ENCODE results near the gene IFT43.
"Not testable (repeated sequence)": the region's sequence is repeated elsewhere in the genome, so short reads cannot be mapped to it uniquely, and the experiment has no call there.

The IFT43 gene

DNA sequence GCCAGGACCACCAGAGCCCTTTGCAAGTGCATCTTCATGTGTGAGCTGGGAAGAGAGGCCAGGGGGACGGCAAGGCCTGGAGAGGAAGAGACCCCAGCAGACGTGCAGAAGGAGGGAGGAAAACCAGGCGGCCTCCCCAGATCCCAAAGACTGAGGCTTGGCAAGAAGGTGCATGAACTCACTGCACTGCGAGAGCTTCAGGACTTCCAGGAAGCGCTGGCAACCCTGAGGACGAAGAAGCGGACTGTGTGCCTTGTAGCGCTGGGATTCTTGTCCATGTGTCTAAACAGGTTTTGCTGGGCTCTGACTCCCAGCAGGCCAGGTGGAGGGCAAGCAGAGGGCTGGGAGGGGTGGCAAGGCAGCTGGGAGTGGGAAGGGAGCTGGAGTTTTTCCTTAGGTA lies 4.7 kb upstream of the IFT43 start:
- DNase-seq (ENCODE audit: low spot score): no peak

DNA sequence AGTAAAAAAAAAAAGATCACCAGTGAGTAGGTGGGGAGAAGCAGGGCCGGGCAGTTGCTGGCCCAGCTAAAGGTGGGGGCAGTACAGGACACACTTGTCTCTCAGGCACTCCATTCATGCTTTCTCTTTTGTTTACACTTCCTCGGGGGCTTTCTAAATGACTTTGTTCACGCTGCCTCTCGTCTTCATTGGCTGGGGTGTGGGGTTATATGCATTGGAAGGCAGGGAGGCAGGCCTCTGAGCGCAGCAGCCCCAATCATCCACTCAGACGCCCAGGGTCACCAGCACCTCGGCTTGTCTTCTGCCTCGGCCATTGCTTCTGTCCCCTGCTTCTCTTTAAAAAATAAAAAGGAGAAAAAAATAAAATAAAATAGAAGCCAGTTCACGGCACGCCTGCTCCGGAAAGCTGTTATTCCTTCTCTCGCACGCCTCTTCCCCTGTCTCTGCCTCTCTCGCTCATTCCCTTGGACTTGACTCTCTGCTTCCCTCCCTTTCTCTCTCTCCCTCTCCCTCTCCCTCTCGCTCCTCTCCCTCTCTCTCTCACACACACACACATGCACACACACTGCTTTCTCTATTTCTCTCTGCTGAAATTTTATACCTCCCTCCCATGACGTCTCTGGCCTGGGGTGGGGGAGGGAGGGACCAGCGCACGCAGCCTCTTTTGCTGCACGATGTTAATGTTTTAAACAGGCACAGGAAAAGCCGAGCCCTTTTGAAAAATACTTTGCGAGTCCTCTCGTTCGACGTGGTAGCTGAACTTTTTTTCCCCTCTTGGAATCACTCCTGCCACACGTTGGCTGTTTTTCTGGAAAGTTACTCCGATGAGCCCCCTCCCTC lies 3.9 kb upstream of the IFT43 start, which contains the start of gene TGFB3:
TSS of gene TGFB3 (minus strand) at position 570 of the 840 bp plus-strand sequence. CDS start 1,102 bp downstream, outside the sequence.
- DNase-seq (ENCODE audit: low spot score): peak; percentile 42

DNA sequence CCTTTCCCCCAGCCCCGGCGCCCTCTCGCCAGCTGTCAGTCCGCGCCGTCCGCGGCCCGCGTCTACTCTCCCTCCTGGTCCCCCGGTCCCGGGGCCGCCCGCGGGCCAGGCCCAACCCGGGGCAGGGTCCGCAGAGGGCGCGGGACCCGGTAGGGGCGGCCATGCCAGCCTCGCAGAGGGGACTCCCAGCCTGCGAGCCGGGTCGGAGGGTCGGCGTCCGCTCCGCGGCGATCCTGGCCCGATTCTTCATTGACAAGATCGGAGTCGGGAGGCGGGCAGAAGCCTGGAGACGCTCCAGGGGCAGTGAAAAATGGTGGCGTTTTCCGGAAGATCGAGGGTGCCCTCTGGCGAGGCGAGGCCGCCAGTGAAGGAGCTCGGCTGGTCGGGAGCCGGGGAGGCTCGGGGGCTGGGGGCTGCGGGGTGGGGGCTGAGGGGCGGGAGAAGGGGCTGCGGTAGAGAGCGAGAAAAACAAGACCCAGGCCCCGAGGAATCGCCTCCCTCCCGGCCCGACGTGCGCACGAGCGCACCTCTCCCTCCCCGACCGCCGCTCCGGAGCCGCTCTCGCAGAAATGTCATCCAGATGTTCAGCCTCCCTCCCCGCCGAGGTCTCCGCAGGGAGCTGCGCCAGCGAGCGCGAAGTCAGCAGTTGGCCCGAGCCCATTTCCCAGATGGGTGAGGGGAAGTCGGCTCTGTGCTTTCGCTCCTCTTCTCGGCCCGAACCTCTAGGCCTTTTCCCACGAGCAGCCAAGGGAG lies 3.1 kb upstream of the IFT43 start:
- DNase-seq (ENCODE audit: low spot score): peak; percentile 72

DNA sequence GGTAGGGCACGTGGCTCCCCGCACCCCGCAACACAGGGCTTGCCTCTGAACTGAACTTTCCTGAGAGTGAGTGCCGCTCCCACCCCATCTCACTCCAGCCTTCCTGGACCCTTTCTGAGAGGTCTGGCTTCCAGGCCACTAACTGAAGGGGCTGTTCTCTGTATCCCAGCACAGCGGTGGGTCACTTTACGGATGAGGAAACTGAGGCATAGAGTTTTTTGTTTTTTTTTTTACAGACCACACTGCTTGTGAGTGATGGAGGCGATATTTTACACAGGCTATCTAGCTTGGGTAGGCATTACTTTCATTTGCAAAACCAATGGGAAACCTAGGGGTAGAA lies 2.6 kb upstream of the IFT43 start:
- no peak for DNase-seq (ENCODE audit: low spot score)

DNA sequence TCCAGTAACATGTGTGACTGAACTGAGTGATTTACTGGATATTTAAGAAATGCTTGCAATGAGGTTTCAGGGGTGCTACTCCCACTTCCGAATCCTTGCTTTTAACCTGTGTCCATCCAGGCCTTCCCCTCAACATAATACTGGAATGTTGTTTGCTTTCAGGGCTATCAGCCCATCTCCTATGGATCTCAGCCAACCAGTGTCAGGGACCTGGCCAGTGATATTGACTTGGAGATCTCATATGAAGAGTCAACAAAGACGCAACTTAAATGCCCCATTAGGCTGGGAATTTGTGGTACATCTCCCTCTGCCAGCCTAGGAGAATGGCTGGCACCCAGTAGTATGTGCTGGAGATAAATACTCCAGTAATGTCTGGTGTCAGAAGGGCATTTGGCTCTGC lies 889 bp upstream of the IFT43 start:
- no peak for DNase-seq (ENCODE audit: low spot score)

DNA sequence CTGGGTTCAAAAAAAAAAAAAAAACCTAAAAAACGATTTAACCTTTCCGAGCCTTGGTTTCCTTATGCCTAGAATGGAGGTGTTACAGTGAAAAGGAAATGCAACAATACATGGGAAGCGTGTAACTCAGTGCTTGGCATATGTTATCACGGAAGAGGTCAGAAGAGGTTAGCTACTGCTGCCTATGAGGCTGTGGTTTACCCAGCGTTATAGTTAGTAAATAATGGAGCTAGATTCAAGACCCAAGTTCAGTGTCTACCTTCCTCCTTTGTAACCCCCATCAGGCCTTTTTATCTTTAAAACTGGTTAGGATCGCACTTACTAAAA lies 839 bp downstream of the IFT43 start:
- DNase-seq (ENCODE audit: low spot score): no peak

DNA sequence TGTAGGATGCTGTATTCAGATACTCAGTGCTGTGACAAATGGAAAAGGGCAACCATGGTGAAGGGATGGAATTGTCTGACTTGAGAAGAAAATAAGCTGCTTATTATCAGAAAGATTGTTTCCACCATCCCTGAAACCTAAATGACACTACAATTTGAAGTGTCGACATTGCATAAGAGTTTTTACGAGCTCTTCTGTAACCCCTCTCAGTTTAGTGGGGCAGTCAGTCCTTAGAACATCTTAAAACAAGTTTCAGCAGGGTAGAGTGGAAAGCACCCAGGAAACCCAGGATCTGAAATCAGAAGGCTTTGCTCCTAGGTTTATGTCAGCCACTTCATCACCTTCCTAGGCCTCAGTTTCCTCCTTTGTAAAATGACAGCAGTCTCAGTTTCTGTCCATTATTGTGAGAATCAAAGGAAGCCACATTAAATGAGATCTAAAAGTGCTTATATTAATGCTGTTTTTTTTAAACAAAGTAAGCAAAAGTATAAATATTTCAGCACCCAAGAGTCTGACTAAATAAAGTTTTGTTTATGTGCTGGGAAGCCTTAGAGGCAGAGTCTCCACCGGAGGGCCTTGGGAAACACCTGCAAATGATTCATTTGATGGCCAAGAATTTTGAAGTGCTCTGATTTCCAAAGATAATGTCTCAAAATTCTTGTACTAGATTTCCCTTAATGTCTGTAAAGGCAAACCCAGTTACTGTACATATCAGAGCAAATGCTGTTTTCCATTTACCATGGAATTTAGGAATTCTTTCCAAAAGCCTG lies 1.8 kb downstream of the IFT43 start:
- no peak for DNase-seq (ENCODE audit: low spot score)

DNA sequence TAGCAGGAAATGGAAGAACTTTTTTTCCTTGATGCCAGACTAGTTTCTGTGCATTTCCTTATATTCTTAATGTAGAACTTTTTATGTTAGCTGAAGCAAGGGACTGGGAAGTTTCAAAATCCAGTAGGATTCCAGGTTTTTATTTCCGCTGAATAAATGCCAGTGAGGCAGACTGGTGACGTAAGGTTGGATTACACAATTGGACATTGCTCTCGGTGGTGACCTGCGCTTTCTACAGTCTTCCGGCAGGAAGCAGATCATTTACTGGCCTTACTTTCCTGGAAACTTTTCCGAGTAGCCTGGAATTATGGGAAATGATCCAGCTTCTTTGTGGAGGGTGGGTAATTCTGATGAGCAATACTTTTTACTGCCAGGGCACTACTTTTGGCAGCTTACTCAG lies 3.6 kb downstream of the IFT43 start:
- no peak for DNase-seq (ENCODE audit: low spot score)

DNA sequence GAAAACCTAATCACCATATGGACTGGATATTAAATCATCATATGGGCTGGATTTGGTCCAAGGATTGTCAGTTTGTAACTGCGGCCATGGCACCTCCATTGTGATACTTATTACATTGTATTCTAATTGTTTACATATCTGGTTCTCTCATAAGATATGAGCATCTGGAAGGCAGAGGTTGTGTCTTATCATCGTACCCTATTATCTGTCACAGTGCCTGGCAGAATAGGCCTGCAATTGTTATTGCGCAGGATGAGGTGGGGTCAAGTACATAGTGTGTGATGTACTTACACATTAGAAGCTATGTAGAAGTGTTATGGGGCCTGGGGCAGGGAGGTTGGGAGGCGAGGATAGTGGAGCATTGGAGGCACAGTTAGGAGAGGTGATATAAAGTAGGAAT lies 4.7 kb downstream of the IFT43 start:
- no peak for DNase-seq (ENCODE audit: low spot score)

DNA sequence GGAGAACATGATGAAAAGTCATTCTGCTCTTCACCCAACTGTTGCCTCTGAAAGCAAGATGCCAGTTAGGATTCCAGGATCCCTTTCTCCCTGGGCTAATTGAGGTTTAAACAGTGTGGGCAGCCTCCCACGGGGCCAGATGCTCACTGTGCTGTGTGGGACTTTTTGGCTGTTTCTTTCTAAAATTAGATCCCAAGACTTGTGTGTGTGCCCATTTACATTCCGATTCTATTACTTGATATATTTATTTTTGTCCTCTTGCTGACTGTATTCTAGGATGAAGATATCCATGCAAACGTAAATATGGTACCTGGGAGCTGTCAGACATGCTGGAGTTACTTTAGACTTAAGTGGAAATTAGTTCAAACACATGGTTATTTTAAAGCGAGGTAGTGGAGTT lies 6.2 kb downstream of the IFT43 start:
- no peak for DNase-seq (ENCODE audit: low spot score)

DNA sequence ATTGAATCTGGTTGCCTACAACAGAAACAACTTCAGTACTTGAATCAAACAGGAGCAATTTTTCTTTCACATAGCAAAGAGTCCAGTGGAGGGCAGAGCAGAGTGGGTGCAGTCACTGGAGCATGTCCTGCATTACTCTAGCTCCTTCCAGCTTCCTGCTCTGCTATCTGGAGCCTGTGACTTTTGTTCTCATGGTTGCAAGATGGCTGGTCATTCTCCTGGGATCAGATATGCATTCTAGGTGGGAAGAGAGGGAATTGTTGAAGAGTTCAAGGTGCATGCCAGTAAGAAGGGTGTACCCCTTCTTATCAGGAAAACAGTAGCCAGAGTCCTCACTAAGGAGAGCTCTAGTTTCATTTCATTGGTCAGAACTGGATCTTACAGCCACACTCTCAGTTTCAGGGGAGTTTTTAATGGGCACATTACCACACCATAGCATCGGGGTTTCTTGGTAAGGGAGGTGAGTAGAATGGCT lies 8.0 kb downstream of the IFT43 start:
- DNase-seq (ENCODE audit: low spot score): no peak

DNA sequence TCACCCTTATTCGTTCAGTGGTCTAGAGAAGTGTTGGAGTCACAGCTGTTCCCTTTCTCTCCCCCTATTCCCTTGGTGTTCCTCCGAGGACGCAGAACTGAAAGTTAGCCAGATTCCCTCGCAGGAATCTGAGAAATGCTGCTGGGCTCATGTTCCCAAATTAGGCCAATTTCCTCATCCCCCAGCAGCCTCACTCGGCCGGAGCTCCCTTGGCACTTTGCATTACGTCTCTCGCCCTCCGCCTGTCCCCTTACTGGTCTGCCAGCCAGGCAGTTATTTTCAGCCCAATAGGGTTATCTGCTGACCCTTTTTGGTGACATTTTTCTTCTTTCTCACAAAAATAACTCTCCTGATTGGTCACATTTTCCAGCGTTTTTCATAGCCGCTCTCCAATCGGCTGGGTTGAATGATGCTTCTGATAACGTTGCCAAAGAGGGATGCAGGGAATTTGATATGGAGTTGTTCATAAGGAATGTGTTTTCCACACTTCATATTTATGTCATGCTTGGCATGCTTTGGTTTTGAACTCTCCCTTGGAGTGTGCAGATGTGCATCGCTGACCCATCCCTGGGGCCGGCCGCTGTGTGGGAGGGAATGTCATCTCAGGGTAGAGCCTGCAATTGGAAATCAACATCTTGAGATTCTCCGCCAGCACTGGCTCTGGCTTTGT lies 9.9 kb downstream of the IFT43 start:
- DNase-seq (ENCODE audit: low spot score): no peak

DNA sequence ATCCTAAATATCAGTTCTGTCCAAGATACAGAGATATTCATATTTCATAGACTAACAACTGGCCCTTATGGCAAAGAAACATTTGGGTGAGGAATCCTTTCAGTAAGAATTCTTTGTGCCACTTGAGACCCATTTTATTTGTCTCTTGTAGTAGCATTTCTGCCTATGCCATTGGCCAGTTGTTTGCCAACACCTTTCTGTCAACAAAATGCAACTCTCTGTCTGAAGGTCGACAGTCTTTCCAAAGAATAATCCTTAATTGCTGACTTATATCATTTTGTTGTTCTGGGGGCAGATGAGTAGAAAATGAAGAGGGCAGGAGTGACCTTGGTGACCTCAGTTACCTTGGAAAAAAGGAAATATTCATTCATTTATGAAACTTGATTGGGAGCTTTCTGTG lies 10.9 kb downstream of the IFT43 start:
- no peak for DNase-seq (ENCODE audit: low spot score)

DNA sequence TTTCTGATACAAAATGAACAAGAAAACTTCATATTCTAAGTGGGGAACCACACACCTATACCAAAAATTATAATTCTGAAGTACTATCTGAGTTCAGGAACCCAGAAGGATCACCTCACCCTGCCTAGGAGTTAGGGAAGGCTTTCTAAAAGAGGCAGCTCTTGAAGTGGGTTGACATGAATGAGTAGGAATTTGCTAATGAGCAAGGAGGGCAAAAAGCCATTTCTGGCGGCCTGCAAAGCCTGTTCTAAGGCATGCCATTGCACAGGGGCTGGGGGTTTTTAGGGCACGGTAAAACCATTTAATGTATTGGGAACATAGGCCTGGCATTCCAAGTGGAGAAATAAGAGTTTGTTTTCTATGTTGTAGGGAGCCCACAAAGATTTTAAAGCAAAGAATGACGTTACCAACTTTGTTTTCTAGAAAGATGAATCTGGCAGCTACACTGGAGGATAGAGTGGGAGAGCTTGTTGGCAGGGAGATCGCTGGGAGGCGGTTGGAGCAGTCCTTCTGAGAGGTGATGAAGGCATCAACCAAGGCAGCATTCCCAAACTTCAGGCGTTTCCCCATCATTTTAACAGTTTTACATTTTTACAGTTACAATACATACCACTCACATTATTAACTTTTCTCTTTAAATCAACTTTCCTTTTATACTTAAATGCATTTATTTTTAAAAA lies 14.1 kb downstream of the IFT43 start:
- DNase-seq (ENCODE audit: low spot score): no peak

DNA sequence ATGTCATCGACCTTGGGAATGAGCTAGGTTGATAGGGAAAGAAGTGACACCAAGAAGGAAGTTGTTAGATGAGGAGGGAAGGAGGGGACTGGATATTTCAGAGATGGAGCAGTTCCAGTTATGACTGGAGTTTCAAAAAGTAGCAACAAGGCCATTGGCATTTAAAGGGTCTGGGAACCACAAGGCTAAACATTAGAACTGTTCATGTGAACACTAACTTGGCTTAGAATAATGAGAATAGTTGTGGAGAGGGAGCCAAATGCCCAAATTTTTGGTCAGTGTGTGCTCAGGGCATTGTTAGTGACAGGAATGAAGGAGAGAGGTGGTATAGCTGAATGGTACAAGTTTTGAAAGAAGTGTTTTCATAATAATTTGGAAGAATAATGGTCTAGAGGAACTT lies 16.8 kb downstream of the IFT43 start:
- no peak for DNase-seq (ENCODE audit: low spot score)

DNA sequence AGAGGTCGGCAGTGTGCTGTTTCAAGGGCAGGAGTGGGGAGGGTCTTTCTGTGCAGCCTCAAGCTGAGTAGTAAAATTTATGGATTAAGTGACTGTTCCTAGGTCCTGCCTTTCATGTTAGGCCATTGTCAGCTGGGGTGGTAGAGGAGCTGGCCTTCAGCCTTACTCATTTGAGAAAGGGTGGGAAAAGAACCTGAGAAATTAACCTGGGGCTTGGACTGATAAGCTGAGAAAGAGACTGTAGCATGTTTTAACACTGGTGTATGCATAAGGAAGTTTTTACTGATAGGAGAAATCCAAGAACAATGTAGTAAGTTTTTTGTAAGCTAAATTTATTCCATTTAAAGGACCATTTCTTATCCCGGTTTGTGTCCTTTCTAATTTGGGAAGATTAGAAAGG lies 20.7 kb downstream of the IFT43 start:
- DNase-seq (ENCODE audit: low spot score): no peak

DNA sequence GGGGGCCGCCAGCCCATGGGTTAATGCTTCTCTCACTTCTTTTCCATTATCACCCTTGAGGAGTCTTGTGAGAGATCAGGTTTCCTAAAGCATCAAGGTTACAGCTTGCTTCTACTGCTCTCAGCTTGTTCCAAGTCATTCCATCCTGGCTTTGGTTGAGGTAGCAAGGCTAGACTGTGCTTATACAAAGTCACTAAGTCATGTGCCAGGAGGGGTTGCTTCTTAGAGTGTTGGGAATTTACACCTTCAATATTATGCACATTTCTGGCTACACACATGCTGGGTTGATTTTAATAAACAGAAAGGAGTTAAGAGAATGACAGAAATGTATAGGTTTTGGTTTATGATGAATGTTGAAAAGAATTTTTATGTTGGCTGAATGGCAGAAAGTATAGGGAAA lies 21.8 kb downstream of the IFT43 start:
- no peak for DNase-seq (ENCODE audit: low spot score)

DNA sequence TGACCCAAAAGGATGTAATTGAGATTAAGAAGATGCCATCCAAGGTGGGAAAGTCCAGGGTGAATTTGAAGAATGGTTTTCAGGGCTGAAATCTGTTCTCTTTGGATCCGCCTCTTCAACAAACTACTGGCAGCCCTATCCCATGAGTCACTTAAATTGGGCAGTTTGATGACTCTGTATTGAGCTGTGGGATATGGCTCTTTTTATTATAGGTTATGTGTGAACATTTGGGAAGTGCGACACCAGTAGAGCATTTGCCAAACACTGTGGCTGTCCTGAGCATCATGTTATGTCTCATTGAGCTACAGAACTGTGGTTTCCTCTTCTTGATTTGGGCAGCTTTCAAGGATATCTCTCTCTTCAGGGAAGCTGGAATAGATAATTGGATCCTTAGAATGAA lies 22.3 kb downstream of the IFT43 start:
- DNase-seq (ENCODE audit: low spot score): no peak

DNA sequence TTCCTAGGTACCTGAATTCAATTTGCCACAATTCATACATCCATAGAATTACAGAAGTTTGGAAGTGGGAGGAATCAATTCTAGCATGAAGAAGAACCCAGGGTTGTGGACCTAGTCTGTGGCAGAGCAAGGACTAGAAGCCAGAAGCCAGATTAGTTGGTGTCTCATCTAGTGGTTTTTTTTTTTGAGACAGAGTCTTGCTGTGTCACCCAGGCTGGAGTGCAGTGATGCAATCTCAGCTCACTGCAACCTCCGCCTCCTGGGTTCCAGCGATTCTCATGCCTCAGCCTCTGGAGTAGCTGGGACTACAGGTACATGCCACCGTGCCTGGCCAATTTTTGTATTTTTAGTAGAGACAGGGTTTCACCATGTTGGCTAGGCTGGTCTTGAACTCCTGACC lies 24.1 kb downstream of the IFT43 start:
- not testable (repeated sequence) for DNase-seq (ENCODE audit: low spot score)

DNA sequence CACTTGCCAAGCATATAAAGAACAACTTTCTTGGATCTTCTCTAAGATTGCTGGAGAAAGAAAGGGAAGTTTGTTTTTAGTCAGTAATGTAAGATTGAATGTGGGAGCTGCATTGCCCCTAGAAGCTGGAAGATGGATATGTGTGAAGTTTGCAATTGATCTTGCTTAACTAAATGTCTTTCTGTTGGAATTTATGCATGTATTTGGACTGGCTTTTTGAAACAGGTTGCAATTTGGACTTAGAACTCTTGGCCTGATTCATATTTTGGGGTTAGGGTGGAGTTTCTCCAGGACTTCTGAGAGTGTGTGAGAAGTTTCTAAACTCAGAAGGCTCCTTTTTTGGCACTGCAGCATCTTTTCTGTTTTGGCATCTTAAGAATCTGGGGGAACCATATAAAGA lies 26.4 kb downstream of the IFT43 start:
- DNase-seq (ENCODE audit: low spot score): no peak

DNA sequence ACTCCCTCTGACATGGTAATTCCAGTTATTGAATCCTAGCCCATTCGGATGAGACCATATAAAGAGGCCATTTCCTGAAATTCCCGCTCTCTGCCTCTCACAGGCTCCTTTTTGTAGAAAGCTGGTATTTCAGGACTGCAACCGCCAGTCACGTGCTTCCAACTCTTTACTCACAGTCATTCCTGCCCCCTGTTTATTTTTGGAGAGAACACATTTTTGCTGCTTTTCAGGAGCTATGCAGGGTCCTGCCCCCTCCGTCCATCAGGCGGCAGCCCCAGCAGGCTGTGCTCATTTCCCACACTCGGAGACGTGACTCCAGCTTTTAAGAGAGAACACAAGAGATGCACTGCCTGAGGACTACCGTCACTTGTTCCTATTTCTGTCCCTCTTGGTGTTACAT lies 26.8 kb downstream of the IFT43 start:
- DNase-seq (ENCODE audit: low spot score): no peak

DNA sequence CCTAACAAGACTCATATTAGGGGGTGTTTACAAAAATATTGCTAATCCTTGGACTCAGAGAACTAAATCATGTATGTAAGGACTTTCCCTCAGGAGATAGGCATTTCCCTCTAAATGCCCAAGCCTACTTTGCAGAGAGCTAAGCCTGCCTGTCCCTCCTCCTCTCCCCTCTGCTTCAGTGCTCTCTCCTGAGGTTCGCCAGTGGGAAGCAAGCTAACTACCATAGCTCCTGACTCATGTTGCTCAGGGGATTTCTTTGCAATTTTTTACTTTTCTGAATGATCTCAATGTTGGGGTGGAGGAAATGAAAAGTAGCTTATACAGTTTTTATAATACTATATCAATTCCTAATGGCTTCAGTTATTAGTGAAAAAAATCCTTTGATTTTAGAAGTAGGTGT lies 29.6 kb downstream of the IFT43 start:
- DNase-seq (ENCODE audit: low spot score): no peak

Data from cerebellar cortex (tissue), 1 donor.